ENCODE measurements around the gene TMEM35A.

DNA sequence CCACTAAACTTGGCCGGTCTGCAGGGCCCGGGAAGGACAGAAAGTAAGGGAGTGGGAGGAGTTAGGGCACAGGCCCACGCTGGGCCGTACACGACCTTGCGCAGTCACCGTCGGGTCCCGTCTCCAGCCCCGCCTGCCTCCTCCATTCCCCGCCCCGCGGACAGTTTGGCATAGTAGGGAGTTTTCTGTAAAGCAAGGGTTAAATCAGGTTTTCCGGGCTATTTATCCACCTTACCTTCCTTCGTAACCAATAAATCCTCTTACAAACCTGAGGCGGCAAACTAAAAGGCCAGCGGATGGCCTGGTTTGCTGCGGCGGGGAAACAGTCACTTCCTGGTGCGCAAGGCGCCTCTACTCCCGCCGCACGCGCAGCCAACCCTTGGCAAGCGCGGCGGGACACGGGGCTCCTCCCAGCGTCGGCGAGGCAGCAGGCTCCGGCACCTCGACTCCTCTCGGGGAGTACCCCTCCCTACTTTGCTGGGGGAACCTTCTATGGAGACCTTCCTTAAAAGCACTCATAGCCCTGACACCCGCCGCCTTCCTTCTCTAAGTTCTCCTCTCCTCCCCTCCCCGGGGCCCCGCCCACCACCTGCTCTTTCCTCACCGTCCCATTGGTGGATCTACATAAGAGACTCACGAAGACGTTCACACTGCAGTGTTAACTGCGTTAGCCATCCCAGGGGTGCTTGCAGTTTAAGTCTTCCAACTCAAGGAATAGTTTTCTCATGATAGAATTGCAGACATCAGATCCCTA is 27.0 kb upstream of the TMEM35A start, which contains the start of gene TRMT2B:
- TF ChIP-seq, protein P1, sequence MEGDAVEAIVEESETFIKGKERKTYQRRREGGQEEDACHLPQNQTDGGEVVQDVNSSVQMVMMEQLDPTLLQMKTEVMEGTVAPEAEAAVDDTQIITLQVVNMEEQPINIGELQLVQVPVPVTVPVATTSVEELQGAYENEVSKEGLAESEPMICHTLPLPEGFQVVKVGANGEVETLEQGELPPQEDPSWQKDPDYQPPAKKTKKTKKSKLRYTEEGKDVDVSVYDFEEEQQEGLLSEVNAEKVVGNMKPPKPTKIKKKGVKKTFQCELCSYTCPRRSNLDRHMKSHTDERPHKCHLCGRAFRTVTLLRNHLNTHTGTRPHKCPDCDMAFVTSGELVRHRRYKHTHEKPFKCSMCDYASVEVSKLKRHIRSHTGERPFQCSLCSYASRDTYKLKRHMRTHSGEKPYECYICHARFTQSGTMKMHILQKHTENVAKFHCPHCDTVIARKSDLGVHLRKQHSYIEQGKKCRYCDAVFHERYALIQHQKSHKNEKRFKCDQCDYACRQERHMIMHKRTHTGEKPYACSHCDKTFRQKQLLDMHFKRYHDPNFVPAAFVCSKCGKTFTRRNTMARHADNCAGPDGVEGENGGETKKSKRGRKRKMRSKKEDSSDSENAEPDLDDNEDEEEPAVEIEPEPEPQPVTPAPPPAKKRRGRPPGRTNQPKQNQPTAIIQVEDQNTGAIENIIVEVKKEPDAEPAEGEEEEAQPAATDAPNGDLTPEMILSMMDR (IDR thresholded peaks at IDR 0.05) = no peak
- TF ChIP-seq POLR2A (IDR thresholded peaks at IDR 0.05) = no peak

Measured in uterus (tissue), 2 donors.